Neutrophil (primary cell): Measurements from ENCODE around the gene CHCHD6.

Experiments used
- H3K27ac ChIP-seq: fragments of 200-600 bp; sonication (generic); 2 replicates; pipeline ENCODE4 v1.5.1; 2016; ENCODE audit warnings: mild to moderate bottlenecking, moderate library complexity
- H3K27me3 ChIP-seq: fragments of 200-600 bp; sonication (generic); 2 replicates; pipeline ENCODE4 v1.6.0; 2016; ENCODE audit warnings: mild to moderate bottlenecking
- H3K36me3 ChIP-seq: fragments of 200-600 bp; sonication (generic); 2 replicates; pipeline ENCODE4 v1.5.1; 2017
- H3K4me1 ChIP-seq, 2 experiments: fragments of 200-600 bp in 1 of 2; sonication (generic) in 1 of 2; 1 replicate in 1 of 2; 2 replicates in 1 of 2; pipeline versions ENCODE4 v1.5.1 to v1.6.1; 2013 to 2016; ENCODE audit warnings: low read depth in 1 of 2, low read length in 1 of 2, mild to moderate bottlenecking in 1 of 2, moderate library complexity in 1 of 2; ENCODE audit not compliant: control insufficient read depth in 1 of 2, insufficient read depth in 1 of 2
- H3K4me3 ChIP-seq, 2 experiments: fragments of 200-600 bp in 1 of 2; sonication (generic) in 1 of 2; 1 replicate in 1 of 2; 2 replicates in 1 of 2; pipeline ENCODE4 v1.5.1; 2013 to 2016; ENCODE audit warnings: low read depth in 1 of 2, low read length in 1 of 2, mild to moderate bottlenecking in 1 of 2, moderate library complexity in 1 of 2
- H3K9me3 ChIP-seq: fragments of 200-600 bp; sonication (generic); 2 replicates; pipeline ENCODE4 v1.5.1; 2016
- TF ChIP-seq, protein P1 (sequence below): fragments of 200-600 bp; sonication (generic); IDR thresholded peaks from 2 replicates; pipeline ENCODE4 v1.5.1; 2016; ENCODE audit warnings: antibody characterized with exemption

Gene CHCHD6

DNA sequence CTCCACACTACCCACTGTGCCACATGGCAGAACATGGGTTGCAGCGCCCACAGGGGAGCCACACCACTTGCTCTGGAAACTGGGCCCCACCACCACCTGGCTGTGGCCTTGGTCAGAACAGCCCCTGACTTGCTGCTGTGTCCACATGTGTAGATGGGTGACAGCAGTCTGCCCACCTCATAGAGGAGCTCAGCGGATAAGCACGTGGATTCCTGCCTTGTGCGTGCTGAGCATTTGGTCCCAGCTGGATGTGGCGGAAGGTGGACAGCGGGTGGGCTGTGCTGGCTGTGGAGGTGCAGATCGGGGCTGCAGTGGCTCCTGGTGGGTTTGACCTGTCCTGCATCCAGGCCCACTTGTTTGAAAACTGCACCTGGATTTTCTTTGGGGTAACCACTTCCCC is 272.9 kb downstream of the CHCHD6 start:
- TF ChIP-seq, protein P1, sequence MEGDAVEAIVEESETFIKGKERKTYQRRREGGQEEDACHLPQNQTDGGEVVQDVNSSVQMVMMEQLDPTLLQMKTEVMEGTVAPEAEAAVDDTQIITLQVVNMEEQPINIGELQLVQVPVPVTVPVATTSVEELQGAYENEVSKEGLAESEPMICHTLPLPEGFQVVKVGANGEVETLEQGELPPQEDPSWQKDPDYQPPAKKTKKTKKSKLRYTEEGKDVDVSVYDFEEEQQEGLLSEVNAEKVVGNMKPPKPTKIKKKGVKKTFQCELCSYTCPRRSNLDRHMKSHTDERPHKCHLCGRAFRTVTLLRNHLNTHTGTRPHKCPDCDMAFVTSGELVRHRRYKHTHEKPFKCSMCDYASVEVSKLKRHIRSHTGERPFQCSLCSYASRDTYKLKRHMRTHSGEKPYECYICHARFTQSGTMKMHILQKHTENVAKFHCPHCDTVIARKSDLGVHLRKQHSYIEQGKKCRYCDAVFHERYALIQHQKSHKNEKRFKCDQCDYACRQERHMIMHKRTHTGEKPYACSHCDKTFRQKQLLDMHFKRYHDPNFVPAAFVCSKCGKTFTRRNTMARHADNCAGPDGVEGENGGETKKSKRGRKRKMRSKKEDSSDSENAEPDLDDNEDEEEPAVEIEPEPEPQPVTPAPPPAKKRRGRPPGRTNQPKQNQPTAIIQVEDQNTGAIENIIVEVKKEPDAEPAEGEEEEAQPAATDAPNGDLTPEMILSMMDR: no peak
- no peaks in the 10 kb centered on the region for H3K9me3 ChIP-seq
- H3K27ac ChIP-seq: no peak overlapping the region
- H3K36me3 ChIP-seq: no peaks in the 10 kb centered on the region
- no peaks in the 10 kb centered on the region for H3K4me1 ChIP-seq
- peaks cover 78% of the 10 kb centered on the region for H3K27me3 ChIP-seq
- H3K4me3 ChIP-seq: no peak overlapping the region

DNA sequence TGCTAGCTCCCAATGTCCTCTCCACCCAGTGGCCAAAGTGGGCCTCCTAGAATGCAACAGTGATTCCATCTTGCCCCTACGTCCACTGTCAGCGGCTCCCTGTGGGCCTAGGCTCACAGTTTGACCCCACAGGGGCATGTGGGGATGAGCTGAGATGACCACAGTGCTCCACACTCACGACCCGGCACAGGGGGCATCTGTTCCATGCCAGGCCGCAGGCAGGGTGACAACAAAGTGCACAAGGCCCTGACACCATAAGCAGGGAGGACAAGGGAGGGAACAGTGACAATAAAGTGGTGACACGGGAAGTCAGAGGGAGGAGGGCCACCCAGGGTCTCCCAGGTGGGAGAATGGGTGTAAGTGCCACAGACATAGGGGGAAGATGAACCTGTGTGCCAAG is 273.8 kb downstream of the CHCHD6 start:
- H3K9me3 ChIP-seq: no peaks in the 10 kb centered on the region
- H3K36me3 ChIP-seq: no peaks in the 10 kb centered on the region
- TF ChIP-seq, protein P1: no peak
- H3K4me3 ChIP-seq: no peak overlapping the region
- no peak overlapping the region for H3K27ac ChIP-seq
- H3K4me1 ChIP-seq: peaks cover 7% of the 10 kb centered on the region in 2 experiments
- peaks cover 78% of the 10 kb centered on the region for H3K27me3 ChIP-seq

DNA sequence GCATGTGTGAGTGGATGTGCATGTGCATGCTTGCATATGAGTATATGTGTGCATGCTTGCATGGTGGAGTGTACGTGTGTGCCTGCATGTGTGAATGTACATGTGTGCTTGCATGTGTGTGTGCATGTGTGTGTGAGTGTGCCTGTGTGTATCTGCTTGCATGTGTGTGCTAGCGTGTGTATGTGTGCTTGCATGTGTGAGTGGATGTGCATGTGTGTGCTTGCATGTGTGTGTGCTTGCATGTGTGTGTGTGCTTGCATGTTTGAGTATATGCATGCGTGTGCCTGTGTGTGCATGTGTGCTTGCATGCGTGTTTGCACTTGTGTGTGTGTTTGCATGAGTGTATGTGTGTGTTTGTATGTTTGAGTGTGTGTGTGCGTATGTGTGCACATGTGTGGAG is 274.3 kb downstream of the CHCHD6 start:
- Histone ChIP-seq H3K4me1 (peaks cover 7% of the 10 kb centered on the region in 2 experiments), H3K27me3 (peaks cover 74% of the 10 kb centered on the region), H3K4me3 (no peak overlapping the region), H3K27ac (no peak overlapping the region), H3K9me3 (no peaks in the 10 kb centered on the region), H3K36me3 (no peaks in the 10 kb centered on the region)
- TF ChIP-seq, protein P1: no peak

DNA sequence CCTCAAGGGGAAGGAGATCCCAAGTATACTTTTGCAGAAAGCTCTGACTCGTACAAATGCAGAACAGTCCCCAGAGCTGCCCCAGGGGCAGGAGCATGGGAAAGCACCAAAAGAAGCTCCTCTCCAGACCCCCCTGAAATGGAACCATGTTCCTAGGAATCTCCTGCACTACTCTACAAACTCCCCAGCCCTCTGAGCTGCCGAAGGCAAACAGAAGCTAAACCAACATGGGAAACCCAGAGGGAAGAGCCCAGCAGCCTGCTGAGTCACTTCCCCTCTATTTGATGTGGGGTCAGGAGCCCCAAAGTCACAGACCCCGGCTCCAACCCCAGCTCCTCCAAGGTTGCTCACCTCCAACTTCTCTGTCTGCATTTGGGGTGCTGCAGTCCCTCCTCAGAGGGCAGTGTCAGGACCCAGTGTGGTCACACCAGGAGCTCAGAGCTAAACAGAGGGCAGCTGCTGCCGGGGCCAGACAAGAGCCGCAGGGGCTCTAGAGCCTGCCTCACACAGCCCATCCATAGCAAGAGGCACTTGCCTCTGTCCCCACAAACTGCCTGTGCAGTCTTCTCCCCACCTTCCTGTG is 275.1 kb downstream of the CHCHD6 start:
- no peak overlapping the region for H3K27ac ChIP-seq
- no peaks in the 10 kb centered on the region for H3K9me3 ChIP-seq
- no peak overlapping the region for H3K4me3 ChIP-seq
- H3K4me1 ChIP-seq: peaks cover 13 to 14% of the 10 kb centered on the region in 2 experiments
- H3K27me3 ChIP-seq: peaks cover 74% of the 10 kb centered on the region
- TF ChIP-seq, protein P1: no peak
- no peaks in the 10 kb centered on the region for H3K36me3 ChIP-seq

DNA sequence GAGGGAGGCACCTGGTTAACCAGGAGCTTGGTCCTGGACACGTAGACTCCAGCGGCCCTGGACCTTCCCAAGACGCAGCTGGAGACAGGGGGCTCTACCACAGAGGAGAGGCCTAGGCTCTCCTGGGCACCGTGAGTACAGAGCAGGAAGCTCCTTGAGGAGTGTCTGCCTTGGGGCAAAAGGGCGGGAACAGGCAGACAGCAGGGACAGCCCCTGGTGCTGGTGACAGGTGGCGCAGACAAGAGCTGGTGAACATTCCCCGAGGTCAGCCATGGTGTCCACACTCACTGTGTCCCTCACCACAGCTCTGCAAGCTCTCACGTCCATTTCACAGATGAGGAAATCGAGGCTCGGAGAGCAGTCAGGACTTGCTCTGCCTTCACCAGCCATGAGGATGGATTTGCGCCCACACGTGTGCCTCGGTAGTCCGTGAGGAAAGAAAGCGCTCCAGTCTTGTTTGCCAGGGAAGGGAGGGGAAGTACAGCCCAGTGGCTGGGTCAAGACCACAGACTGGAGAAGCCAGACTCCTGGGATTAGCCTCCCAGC is 276.3 kb downstream of the CHCHD6 start:
- Histone ChIP-seq H3K4me1 (peaks cover 13 to 16% of the 10 kb centered on the region in 2 experiments), H3K27me3 (peaks cover 86% of the 10 kb centered on the region), H3K36me3 (no peaks in the 10 kb centered on the region), H3K4me3 (no peak overlapping the region), H3K9me3 (no peaks in the 10 kb centered on the region), H3K27ac (no peak overlapping the region)
- TF ChIP-seq, protein P1: no peak
